HG03439 (cell line): ENCODE data around the gene KIRREL3.

Source experiments
- ATAC-seq: cut with Tn5 transposase; IDR thresholded peaks from one replicate; pipeline ENCODE4 v1.9.1; 2021; ENCODE audit warnings: mild to moderate bottlenecking, moderate library complexity; ENCODE audit not compliant: unreplicated experiment

KIRREL3 gene

DNA sequence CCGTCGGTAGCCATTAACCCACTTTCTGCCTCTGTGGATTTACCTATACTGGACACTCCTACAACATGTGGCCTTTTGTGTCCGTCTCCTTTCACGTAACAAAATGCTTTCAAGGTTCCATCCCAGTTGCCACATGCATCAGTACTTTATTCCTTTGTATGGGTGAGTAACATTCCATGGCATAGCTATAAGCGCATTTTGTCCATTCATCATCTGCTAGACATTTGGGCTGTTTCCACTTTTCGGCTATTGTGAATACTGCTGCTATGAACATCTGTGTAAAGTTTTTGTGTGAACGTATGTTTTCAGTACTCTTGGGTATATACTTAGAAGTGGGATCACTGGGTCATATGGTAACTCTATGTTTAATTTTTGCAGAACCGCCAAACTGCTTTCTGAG is 387.9 kb downstream of the KIRREL3 start:
- ATAC-seq, result no peak

DNA sequence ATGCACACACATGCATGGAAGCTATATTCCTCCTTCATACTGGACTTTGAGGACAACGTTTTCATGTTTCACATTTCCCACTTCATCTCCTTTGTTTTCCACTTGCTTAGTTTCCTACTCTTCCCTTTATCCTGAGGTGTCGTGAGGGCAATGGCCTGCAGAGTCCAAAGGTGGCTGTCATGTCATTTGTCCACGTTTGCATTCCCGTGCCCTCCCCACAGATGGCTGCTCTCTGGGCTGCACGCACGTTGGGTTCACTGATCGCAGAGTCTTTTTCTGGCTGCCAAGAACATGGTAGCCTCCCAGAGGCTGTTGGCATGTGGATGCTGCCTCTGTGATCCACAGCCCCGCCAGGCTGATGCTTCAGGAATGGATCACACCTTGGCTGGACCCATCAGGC is 389.1 kb downstream of the KIRREL3 start:
- ATAC-seq, result no peak

DNA sequence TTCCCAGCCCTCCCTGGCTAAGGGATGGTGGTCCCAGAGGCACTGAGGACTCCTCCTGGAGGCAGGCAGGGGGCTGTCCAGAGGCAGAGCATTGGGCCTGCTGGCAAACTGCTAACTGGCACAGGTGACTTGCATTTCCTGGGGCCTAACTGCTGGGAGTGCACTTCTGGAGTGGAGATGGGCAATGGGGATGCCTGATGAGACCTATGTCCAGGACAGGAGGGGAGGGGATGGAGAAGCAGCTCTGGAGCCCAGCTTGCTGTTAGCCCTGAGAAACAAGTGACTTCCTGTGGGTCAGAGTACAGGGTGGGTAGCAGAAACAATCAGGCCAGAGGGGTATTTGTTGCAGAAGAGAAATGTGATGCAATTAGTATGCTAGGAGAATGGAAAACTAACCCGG is 391.9 kb downstream of the KIRREL3 start:
- no peak for ATAC-seq

DNA sequence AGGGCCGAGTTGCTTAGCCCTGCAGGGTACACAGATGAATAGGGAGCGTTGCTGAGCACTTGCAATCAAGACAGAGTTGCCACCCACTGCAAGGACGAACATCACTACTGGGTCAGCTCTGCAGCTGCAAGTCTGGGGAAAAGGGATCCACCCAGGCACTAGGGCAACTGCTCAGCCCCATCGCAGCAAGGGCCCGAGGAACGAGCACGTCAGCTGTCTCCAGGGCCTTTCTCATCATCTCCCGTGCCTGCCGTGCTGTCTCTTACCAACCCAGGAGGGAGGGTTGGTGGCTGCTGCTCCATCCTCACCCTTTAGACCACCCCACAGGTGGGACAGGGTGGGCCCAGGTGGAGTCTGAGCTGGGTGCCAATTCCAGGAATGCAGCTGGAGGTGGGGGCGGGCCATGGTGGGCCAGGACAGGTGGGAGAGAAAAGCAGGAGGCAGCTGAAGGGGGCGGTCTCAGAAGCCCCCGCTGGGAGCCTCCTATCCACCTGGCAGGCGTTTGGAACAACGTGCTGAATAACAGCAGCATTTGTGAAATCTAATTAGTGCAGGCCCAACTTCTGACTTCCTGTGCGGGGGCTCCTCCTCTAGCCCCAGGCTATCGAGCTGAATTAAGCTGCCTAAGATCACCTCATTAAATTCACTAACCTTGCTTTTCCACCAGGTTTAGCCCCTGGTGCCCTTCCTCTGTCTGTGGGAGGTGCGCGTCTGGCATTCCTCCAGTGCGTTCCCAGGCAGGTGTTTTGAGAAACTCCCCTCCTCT is 392.6 kb downstream of the KIRREL3 start:
- ATAC-seq, result no peak

DNA sequence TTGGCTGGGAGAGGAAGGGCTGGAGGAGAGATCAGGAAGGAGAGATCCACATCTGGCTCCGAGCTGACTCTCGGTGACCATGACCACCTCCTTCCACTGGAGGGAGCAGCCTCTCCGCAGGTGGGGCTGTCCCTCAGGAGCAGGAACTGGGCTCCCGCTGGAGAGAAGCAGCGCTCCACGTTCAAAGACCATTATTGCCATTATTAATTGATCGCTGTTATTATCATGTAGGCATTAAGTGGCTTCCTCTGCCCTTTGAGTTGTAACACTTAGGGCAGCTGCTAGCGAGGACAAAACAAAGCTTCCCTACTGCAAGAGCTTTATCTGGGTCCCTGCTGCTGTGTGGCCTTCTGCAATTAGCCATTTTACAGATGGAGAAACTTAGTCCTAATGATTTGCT is 393.2 kb downstream of the KIRREL3 start:
- ATAC-seq, result no peak

DNA sequence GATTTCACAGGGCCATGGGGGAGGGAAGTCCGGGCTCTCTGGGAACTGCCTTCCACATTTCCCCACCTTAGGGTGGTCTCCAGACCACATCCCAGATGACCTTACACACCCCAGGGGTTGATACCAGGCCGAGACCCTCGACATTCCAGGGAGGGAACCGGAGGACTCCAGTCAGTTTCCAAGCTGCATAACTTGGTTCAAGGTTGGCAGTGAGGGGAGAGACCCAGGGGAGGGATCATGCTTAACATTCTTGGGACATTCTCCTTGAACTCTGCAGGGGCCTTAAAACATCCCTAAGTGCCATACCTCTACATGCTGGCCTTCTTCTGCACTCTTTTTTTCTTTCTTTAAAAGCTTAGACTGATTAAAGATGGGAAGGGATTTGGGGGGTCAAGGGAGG is 394.1 kb downstream of the KIRREL3 start:
- no peak for ATAC-seq

DNA sequence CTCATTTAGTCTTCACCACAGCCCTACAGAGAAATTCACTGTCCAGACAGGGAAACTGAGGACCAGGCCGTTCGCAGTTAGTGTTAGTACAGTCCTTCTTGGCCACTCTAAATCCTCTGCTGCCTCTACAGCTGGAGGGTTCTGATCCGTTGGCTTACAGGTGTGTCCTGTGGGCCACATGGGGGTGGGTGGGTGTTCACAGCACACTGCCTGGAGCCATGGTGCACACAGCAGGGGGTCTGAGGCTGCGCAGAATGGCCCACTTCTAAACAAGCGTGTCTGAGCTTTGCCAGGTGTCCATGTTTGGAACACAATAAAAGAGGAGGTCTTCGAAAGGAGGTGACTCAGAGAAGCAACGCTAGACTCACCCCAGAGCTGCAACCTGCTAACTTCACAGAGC is 396.1 kb downstream of the KIRREL3 start:
- ATAC-seq, result no peak

DNA sequence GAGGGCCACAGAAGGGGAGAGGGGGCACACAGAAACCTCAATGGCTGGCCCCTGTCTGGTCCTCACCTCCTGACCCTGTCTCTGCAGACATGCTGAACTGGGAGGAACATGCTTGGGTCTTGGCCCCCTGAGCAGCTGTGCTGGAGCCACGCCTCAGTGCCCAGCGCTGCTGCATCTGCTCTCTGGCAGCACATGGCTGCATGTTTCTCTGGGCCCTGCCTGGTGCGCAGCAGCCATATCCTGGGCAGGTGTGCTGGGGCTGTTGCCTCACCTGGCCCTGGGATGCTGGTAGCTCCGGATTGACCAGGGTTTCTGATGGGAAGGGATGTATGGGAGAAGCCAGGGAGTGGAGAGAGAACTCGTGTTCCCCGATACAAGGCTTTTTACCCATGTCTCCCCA is 397.1 kb downstream of the KIRREL3 start:
- no peak for ATAC-seq

DNA sequence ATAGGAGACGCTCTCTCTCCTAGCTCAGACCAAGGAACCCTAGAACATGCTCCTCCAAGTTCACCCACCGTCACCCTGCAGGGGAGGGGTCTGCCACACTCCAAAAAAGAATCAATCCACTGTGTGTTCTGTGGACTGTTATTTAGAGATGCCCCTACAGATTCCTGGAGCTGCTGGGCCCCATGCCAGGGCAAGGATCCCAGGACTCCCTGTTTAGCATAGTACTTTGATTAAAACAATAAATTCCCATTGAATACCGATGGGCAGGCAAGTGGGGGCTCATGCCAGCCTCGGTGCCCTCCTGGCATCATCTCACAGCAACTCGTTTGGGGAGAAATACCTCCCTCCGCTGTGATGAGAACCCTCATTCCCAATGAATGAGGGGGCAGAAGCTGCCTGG is 397.6 kb downstream of the KIRREL3 start:
- ATAC-seq, result no peak

DNA sequence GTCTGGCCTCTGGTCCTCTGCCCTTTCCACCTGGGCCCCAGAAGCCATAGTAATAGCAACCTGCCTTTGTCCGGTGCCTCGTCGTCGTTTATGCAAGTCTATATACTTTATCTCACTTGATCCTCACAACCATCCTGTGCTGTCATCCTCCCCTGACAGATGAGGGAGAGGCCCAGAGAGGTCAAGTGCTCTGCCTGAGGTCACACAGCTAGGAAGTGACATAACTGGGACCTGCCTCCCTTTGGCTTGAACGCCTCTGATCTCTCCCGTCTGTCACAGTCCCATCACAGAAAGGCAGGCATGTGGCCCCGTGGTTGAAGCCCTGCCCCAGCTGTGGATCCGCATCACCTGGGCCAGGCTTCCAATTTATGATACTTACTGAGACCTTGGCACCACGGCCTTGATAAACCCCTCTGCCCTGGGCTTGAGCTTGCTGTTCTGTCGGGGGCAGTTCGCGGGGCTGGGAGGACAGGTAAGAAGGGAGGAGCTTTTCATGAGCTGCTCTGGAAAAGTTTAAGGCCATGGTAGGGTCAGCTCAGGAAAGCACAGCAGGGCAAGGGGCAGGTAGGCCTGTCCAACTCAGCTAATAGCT is 398.1 kb downstream of the KIRREL3 start:
- no peak for ATAC-seq

DNA sequence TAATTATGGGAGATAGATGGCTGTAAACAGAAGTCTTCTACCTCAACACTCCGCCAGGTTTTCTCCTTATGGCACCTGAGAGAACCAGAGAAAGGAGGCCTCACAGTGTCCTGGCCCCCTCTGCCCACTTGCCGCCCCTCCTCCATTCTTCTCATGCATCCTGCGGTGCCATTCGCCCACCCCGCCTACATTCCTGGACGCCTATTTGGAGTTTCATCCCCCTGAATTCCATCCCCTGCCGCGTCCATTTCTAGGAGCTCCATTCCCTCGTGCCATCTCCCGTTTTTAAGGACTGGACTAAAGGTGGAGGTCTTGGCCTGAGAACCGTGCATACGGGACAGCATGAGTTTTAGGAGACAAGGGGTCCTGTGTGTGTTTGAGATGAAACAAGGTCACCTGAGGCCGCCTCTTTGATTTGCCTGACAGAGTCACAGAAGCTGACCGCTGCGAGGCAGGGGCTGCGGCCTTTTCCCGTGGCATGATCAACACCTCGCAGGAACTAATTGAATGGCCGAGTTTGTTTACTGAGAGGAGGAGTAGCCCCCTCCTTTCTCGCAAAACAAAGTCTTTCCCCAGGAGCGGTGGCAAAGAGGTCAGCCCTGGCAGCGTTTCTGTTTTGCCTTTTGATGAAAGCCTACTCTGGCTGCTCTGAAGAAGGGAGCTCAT is 398.9 kb downstream of the KIRREL3 start:
- ATAC-seq, result no peak

DNA sequence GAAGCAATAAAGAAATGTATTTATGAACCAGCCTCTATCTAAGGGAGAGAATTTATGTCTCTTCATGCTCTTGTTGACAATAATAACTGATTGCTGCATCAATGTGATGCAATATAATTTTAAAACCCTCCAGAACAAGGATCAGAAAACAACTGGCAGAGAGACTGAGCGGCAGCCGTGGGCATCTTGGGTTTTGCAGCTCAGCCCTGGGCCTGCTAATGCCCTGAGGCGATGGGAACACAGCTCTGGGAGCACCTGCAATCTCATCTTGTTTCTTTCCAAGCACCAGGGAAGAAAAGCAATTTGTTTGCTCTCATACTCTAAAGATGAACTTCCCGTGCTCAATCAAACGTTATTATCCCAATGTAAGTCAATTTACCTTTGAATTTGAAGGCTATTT is 399.4 kb downstream of the KIRREL3 start:
- ATAC-seq, result no peak

DNA sequence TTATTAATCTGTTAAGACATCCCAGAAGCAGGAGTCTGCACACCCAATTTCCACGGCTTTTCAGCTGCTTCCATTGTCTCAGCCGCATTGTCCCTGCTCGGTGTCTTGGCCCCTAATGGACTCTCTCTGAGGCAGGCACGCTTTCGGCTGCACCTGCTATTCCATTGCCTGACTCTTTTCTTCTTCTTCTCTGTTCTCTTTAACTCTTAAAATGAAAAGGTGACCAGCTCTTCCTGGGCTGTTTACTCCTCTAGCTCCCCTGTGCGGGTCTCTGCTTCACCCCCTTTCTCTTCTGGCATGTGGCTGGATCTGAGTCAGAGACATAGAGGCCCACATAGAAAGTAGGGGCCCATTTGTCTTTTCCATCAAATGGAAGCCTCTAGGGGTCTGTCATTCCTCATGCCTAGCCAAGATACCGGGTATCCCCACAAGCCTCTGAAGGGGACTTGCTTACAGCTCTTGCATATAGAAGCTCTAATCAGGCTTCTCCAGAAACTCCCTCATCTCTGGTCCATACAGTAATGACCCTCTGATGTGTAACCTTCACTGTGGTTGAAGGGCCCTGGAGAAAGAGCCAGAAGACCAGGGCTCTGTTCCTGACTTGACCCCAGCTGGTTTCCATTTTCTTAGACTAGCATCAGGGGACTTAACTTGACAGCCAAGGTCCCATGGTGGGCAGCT is 401.2 kb downstream of the KIRREL3 start:
- ATAC-seq, result no peak

DNA sequence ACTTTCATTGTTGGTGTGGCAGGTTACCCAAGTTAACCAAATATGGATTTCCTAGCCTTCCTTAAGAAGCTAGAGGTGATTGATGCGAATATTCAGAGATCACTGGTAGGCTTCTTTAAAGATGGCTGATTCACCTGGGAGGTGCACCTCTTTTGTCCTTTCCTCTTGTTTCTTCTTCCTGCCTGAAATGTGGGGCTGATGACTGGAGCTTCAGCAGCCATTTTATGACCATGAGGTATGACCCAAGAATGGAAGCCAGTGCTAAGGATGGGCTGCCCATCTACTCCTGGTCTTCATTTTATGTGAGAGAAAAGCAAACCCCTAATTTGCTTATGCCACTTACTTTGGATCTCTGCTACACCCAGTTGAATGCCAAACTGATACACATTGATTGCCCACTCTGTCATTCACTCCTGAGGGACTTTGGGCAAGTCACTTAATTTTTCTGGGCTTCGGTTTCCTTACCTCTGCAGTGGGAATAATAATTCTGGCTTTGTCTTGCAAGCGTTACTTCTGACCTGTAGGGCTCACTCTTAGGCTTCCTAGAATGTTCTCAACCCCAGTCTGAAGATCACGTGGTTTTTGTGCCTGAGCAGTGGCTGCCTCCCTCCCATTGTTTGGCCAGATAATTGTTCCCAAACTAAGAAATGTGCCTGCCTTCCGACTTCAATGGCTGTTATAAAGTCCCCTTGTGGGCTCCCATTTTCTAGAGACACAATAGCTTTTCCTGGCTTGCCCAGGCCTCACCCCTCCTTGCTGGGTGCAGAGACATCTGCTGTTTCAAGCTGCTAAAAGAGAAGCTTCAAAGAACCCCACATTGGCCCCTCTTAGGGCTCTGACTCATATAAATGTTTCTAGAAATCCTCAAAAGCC is 402.0 kb downstream of the KIRREL3 start:
- no peak for ATAC-seq

DNA sequence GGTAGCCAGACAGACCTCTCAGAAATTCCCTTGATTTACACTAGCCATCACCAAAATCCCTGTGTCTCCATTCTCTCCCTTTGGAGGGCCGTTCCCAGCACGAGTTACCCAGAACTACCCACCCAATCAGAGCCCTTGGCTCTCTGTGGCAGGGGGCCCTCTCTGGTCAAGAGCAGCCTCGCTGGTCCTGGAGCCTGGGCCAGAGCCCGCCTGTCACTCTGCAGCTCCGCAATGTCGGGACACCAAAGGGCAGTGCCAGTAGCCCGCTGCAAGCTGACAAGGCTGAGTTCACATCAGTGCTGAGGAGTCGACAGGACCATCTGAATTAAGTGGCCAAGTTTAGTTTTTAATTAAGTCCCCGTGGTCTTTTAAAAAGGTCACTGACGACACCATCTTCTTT is 403.5 kb downstream of the KIRREL3 start:
- ATAC-seq, result no peak

DNA sequence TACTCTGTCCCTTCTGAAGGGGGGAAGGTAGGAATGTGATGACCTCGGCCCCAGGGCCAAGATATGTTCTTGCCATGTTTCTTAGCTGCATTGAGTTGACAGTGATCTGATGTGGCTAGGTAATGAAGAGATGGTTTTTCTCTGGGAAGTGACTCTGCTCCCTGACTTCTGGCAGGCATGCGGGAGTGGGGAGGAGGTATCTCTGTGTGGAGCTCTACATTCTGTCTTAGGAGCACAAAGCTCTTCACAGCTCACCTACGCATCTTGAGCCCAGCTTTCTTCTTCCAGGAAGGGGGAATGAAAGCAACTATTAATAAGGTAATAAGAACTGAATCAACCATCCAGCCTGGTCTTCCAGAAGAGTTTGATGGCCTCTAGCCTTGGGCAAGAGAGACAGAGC is 404.1 kb downstream of the KIRREL3 start:
- ATAC-seq, result no peak

DNA sequence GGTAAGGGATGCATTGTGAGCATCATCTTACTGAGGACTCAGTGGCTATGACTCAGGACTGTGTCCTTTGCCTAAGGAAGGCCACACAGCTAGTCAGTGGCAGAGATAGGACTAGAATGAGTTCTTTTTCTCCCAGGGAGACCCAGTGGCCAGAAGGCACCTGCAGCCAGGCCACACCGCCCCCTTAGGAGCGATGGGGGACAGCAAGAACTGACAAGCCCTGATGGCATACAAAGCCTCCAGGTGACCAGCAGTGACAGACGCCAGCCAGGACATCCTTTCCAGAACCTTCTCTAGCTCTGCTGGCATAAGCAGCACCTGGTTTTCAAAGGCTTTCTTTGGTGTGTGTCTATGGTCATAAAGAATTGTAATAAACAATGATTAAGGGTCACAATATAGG is 405.0 kb downstream of the KIRREL3 start:
- ATAC-seq, result no peak

DNA sequence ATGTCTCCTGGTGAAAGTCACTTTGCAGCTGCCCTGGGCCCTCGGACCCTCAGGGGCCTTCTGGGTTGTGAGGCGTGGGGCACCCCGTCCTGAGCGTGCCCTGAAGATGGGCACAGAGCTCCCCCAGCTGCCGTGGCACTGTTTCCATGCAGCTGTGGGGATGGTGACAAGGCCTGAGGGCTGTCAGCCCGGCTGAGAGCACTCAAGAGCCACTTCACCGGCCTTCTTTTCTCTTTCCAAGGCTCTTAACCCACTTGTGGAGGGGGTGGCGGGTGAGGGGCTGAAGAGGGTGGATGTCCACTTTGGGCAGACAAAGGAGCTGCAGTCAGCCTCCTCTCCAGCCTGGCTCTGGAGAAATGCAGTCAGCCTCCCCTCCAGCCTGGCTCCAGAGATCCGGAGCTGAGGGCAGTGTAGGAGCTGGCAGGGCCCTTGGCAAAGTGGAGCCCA is 405.6 kb downstream of the KIRREL3 start:
- ATAC-seq, result no peak

DNA sequence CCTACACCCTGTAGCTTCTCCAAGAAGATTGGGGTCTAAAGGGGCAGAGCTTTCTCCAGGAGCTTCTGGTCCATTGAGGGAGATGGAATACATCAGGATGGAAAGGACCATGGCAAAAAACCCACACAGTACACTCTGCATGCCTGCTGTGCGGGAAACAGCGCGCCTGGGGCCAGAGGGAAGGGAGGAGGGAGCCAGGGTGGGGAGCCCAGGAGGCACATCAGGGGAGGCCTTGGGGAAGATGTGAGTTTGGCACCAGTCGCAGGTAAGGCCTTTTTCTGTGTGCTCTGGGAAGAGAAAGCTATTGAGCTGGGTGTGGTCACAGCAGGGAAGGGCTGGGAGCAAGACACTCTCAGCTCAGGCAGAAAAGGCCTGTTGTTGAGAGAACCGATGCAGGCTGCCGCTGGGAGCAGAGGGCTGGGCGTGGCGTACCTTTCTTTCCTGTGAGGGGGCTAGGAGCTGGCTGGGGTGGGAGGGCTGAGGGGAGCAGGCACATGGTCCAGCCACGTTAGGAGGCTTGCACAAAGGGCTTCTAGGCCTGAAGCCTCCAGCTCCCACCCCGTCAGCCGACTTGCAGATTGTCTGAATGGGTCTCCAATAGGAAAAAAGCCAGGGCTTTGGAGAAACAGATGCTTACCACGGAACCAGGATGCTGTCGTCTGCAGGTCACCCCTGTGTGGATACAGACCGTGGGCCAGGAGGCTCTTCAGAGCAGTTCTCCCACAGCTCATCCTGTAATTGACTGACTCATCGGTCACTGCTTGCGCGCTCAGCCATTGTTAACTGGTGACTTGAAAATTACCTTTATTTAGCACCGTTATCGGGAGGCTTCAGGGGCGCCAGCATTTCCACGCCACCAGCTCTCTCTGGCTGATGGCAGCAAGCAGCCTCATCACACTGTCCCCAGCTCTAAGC is 407.8 kb downstream of the KIRREL3 start:
- ATAC-seq, result no peak
